Skin epidermis (tissue), 12 donors: Measurements from ENCODE around the gene ZFAND2B.
A peak's percentile ranks its signal among the peaks of the same experiment; 100 is the strongest.

Source experiments
- H3K27ac ChIP-seq, 21 experiments: fragments of 200-600 bp; sonication (generic) in 11 of 21; one replicate each; pipeline ENCODE4 v1.5.0; 2020; ENCODE audit warnings: mild to moderate bottlenecking in 3 of 21, inconsistent platforms in 2 of 21, moderate library complexity in 2 of 21
- H3K4me3 ChIP-seq, 7 experiments: fragments of 200-600 bp; sonication (generic) in 2 of 7; one replicate each; pipeline ENCODE4 v1.5.0; 2020; ENCODE audit warnings: inconsistent platforms in 2 of 7, mild to moderate bottlenecking in 2 of 7, moderate library complexity in 1 of 7

The ZFAND2B gene

DNA sequence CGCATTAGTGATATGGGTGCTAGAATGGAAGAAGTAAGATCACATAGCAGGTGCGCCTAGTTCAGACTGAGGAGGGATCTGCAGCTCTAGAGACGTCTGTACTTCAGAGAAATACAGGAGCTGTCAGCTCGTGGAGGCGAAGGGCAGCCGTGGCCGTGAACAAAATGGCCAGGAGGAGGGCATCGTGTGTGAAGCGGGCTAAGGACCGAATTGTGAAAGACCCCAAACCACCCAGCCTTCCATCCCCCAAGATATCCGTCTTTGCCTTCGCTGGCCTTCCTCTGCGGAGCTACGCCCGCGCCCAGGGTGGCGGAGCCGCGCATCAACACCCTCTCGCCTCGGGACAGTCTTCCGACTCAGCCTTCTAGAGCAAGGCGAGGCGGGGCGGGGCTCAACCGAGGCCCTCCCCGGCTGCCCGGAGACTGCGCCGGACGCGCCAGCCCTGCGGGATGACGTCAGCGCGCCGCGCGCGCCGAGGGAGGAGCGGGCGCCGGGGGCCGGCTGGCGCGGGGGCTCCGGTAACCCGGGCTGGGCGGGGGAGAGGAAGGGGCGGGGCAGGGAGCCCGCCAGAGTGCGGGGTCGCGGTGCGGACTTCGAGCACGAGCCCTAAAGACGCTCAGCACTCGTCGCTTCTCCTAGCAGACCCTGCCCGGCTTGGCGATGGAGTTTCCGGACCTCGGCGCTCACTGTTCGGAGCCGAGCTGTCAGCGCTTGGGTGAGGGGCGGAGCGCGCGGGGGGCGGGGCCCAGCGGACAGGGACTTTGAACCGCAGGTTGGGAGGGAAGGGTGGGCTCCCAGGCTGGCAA, at the start of gene ZFAND2B:
ZFAND2B (plus strand) TSS at position 455 of the 806 bp plus-strand sequence; CDS start at position 661, 206 bp downstream.
- Histone ChIP-seq H3K27ac (peak within 1 kb of the TSS; percentile 76 to 97 (median 91)), H3K4me3 (peak within 1 kb of the TSS; percentile 52 to 77 (median 66))

GRCh38 chr2:219157396-219157795, 49.2 kb upstream of the ZFAND2B start:
- no peak overlapping the region for H3K27ac ChIP-seq
- no peak overlapping the region for H3K4me3 ChIP-seq

- no peak overlapping the region for H3K4me3 ChIP-seq
- no peak overlapping the region for H3K27ac ChIP-seq
These were observed 48.6 kb upstream of the ZFAND2B start for GRCh38 chr2:219158025-219158424.

- Histone ChIP-seq H3K27ac (no peak overlapping the region), H3K4me3 (no peak overlapping the region)
These were observed 48.0 kb upstream of the ZFAND2B start for GRCh38 chr2:219158586-219158985.

DNA sequence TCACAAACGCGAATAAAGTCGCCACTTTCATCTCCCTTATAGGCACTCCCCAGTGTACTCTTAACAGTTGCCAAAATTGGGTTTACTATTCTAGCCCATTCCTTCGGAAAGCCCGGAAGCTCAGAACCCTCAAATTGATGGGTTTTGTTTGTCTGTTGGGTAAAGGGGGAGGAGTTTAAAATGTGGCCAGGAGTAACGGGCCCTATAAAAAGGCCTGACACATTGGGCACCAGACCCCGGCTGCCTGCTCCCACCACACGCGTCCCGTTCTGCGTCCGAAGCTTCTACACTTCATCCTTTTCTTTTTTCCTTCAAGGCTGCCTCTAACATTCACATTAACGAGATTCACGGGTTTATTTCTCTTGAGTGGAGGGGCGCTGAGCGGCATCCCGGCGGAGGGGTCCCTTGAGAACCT, 46.8 kb upstream of the ZFAND2B start:
- H3K4me3 ChIP-seq = peak overlapping the region; percentile 50 to 73 (median 65)

GRCh38 chr2:219160186-219161017, 46.2 kb upstream of the ZFAND2B start, which contains the start of gene NHEJ1:
TSS of gene NHEJ1 (minus strand) at chr2:219160815. CDS start at chr2:219158362, 2,453 bp downstream.
- H3K27ac ChIP-seq = peak within 1 kb of the TSS; percentile 78 to 97 (median 88)
- peak within 1 kb of the TSS; percentile 50 to 73 (median 65) for H3K4me3 ChIP-seq

More for the DNA sequence above, 46.8 kb upstream of the ZFAND2B start:
- H3K27ac ChIP-seq = peak overlapping the region in 19 of 21 experiments; percentile 78 to 97 (median 89)

GRCh38 chr2:219161097-219161496, 45.5 kb upstream of the ZFAND2B start:
- peak overlapping the region in 16 of 21 experiments; percentile 78 to 97 (median 89) for H3K27ac ChIP-seq
- peak overlapping the region; percentile 50 to 73 (median 65) for H3K4me3 ChIP-seq

DNA sequence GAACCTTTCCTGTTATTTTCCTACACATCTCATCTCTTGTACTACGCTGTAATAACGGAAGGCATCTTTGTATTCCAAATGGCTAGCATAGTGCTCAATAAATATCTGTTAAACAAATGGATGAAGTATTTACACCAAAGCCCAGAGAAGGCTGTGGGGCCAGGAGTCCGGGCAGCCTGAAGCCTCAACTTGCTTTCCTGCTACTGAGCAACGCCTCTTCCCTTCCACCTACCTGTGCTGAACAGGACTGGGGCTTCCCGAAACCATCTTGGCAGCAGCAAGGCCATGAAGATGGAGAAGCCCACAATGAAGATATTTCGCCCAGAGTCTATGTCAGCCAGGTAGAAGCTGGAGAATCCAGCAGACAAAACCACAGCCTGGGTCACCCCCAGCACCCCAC, 43.4 kb upstream of the ZFAND2B start:
- Histone ChIP-seq H3K4me3 (no peak overlapping the region), H3K27ac (no peak overlapping the region)

DNA sequence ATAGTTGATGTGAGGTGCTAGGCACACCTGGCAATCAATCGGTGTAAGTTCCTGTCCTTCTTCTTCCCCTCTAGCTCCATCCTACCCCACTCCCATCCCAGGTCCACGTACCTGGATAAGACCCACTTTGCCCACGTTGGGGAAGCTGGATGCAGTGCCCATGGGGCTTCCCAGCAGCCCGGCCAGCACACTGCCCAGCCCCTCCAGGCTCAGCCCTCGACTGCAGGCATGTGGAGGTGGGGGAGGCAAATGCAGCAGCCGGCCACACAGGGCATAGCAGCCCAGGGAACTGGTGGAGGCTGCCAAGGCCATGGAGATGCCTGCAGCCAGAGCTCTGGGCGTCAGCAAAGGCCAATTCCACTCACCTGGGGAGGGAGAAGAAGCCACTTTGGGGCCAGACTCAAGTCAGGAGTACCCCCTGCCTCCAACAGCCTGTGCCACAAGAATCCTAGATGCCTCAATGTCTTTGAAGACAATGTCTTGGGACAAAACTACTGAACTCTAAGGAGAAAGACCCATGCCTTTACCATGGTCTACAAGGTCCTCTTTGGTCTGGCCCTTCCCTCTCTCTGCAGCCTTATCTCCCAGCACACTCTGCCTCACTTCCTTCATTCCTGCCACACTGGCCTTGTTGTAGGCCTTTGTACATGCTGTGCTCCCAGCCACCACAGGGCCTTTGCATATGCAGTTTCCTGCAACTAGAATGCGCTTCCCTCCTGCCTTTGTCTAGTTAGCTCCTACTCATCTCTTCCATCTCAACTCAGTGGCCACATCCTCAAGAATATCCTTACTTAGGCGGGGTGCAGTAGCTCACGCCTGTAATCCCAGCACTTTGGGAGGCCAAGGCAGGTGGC, 41.3 kb upstream of the ZFAND2B start:
- H3K4me3 ChIP-seq = no peak overlapping the region
- H3K27ac ChIP-seq = no peak overlapping the region

- Histone ChIP-seq H3K4me3 (no peak overlapping the region), H3K27ac (no peak overlapping the region)
These were observed 38.6 kb upstream of the ZFAND2B start for GRCh38 chr2:219167997-219168396.

GRCh38 chr2:219168526-219168925, 38.1 kb upstream of the ZFAND2B start:
- Histone ChIP-seq H3K27ac (peak overlapping the region in 1 of 21 experiments; percentile 2), H3K4me3 (no peak overlapping the region)

GRCh38 chr2:219168932-219169331, 37.6 kb upstream of the ZFAND2B start:
- peak overlapping the region in 1 of 21 experiments; percentile 2 for H3K27ac ChIP-seq
- no peak overlapping the region for H3K4me3 ChIP-seq

DNA sequence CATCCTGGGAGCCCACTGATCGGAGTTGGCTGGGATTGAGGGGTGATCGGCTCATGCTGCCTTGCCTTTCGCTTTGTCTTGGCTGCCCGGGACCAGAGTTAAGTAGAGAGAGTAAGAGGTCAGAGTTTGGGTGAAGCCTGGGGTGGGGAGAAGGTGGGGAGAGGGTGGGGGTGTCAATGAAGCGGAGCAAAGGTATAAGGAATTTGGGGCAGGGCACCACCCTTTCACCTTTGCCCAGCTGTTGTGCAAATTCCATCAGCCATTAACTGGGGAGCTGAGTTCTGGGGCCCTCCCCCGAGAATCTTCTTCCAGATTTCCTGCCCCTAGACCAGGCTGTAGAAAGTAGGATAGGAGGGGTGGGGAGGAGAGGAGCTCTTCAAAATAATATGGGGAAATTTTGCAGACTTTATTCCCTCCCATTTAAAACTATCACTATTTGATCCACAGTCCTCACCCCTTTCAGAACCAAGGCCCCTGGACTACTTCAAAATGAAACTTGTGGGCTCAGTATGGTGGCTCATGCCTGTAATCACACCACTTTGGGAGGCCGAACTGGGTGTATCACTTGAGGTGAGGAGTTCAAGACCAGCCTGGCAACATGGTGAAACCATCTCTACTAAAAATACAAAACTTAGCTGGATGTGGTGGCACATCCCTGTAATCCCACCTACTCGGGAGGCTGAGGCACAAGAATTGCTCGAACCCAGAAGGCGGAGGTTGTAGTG, 36.5 kb upstream of the ZFAND2B start, which contains the start of gene SLC23A3:
SLC23A3 (minus strand) TSS at position 100 of the 725 bp plus-strand sequence; CDS start at position 55, 45 bp downstream.
- Histone ChIP-seq H3K4me3 (no peak within 1 kb of the TSS), H3K27ac (peak within 1 kb of the TSS in 3 of 21 experiments; percentile 2 to 55 (median 16))

- H3K4me3 ChIP-seq = no peak overlapping the region
- H3K27ac ChIP-seq = peak overlapping the region in 12 of 21 experiments; percentile 1 to 71 (median 52)
These were observed 35.3 kb upstream of the ZFAND2B start for GRCh38 chr2:219171231-219171651.

- Histone ChIP-seq H3K27ac (peak overlapping the region in 6 of 21 experiments; percentile 47 to 71 (median 56)), H3K4me3 (no peak overlapping the region)
These were observed 34.1 kb upstream of the ZFAND2B start for GRCh38 chr2:219172231-219173154.

DNA sequence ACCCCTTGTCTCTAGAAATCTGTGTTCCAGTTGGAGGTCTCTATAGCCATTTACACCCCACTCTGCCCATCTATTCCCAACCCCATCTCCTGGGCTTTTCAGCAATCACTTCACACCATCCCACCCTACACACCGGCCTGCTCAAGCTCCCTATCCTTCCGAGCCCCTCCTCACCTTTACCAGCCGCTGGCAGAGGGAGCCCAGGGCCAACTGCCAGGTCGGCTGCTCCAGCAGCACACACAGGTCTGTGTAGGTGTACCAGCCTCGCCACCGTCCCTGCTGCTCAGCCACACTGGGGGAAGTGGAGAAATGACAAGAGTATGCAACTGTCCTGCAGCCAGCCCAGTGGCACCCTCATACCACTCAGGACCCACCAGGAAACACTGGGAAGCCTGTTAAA, 33.4 kb upstream of the ZFAND2B start:
- Histone ChIP-seq H3K27ac (no peak overlapping the region), H3K4me3 (no peak overlapping the region)

GRCh38 chr2:219174146-219174545, 32.4 kb upstream of the ZFAND2B start:
- Histone ChIP-seq H3K4me3 (no peak overlapping the region), H3K27ac (no peak overlapping the region)
